ENCODE measurements around the gene ROCK2.

Gene ROCK2

GRCh38 chr2:11366326-11366741 is 21.9 kb upstream of the ROCK2 start:
- FAIRE-seq = no peak

GRCh38 chr2:11365096-11365879 is 20.9 kb upstream of the ROCK2 start:
- no peak for FAIRE-seq

GRCh38 chr2:11364565-11364887 is 20.1 kb upstream of the ROCK2 start:
- FAIRE-seq = no peak

- no peak for FAIRE-seq
Observed at GRCh38 chr2:11363868-11364564, 19.6 kb upstream of the ROCK2 start.

GRCh38 chr2:11359865-11360264 is 15.4 kb upstream of the ROCK2 start:
- FAIRE-seq = no peak

- FAIRE-seq = no peak
Observed at GRCh38 chr2:11357428-11357972, 13.1 kb upstream of the ROCK2 start.

- no peak for FAIRE-seq
Observed at GRCh38 chr2:11356764-11357163, 12.3 kb upstream of the ROCK2 start.

GRCh38 chr2:11355194-11356053 is 11.0 kb upstream of the ROCK2 start:
- FAIRE-seq = no peak

GRCh38 chr2:11354363-11355154 is 10.1 kb upstream of the ROCK2 start:
- FAIRE-seq = no peak

GRCh38 chr2:11352781-11353537 is 8.5 kb upstream of the ROCK2 start:
- no peak for FAIRE-seq

GRCh38 chr2:11348209-11348749 is 3.8 kb upstream of the ROCK2 start:
- no peak for FAIRE-seq

GRCh38 chr2:11347403-11347959 is 3.0 kb upstream of the ROCK2 start:
- FAIRE-seq = no peak

- no peak for FAIRE-seq
Observed at GRCh38 chr2:11346023-11346482, 1.6 kb upstream of the ROCK2 start.

GRCh38 chr2:11344956-11345677 is 681 bp upstream of the ROCK2 start:
- FAIRE-seq = no peak

GRCh38 chr2:11343650-11344341 is 640 bp downstream of the ROCK2 start:
- no peak for FAIRE-seq

- no peak for FAIRE-seq
Observed at GRCh38 chr2:11343368-11343649, 1.1 kb downstream of the ROCK2 start.

GRCh38 chr2:11342551-11343367 is 1.7 kb downstream of the ROCK2 start:
- FAIRE-seq = no peak

- no peak for FAIRE-seq
Observed at GRCh38 chr2:11340717-11341116, 3.7 kb downstream of the ROCK2 start.

GRCh38 chr2:11339508-11340083 is 4.8 kb downstream of the ROCK2 start:
- no peak for FAIRE-seq
